ENCODE results near the gene FREY1.

FREY1 gene

DNA sequence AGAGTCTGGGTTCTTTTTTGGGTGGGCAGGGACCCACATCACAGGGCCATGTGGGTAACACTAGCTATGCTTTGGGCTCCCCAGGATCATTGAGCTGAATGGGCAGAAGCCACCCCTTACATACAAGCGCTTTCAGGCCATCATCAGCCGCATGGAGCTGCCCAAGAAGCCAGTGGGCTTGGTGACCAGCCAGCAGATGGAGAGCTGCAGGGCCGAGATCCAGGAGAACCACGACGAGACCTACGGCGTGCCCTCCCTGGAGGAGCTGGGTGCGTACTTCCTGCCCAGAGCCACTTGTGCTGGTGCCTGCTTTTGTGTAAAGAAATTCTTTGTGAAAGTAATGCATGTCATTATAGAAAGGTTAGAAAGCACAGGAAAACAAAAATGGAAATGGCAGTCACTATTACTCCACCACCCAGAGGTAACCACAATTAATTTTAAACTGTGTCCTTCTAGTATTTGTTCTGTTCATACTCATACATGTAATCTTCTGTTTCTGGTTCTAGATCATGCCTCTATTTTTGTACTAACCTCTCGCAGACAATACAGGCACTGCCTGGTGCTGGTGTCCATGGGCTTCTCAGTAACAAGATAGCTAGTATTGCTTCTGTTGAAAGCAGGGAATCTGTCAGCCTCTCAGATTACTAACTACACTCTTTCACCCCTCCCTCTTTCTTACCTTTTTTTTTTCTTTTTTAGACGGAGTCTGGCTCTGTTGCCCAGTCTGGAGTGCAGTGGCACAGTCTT, 46.1 kb downstream of the FREY1 start:
- no peak for DNase-seq

GRCh38 chr11:45860348-45860747, 46.7 kb downstream of the FREY1 start:
- no peak for DNase-seq

GRCh38 chr11:45859661-45860140, 47.4 kb downstream of the FREY1 start:
- DNase-seq, result peak; percentile 96

GRCh38 chr11:45858751-45859398, 48.2 kb downstream of the FREY1 start:
- DNase-seq, result no peak

- peak; percentile 86 for DNase-seq
These were observed 49.1 kb downstream of the FREY1 start for GRCh38 chr11:45857961-45858474.
